GM12873 (cell line): ENCODE results near the gene RALB.
A peak's percentile ranks its signal among the peaks of the same experiment; 100 is the strongest.

Experiments
- TF ChIP-seq, protein P1 (sequence below): IDR thresholded peaks from 2 replicates; pipeline ENCODE4 v1.5.1; 2012; ENCODE audit warnings: low read depth, mild to moderate bottlenecking, moderate library complexity, low read length, control low read depth; ENCODE audit not compliant: insufficient read depth; ENCODE audit errors: missing control alignments

The RALB gene

DNA sequence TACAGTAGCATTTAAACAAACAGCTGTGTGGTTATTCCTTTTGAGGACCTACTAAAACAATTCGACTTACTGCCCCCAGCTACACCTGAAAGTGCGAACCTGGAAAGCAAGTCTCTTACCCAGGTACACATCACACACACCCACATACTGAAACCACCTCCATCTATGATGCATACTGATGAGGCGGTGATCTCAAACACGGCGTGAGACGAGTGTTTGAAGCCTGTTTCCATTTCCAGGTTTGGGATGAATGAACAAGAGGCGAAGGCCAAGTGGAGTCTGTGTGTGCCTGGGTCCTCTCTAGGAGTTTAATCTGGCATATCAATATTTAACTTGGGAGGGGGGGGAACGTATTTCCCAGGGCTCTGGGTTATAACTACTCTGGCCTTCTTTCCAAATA, 31.0 kb upstream of the RALB start:
- TF ChIP-seq, protein P1, sequence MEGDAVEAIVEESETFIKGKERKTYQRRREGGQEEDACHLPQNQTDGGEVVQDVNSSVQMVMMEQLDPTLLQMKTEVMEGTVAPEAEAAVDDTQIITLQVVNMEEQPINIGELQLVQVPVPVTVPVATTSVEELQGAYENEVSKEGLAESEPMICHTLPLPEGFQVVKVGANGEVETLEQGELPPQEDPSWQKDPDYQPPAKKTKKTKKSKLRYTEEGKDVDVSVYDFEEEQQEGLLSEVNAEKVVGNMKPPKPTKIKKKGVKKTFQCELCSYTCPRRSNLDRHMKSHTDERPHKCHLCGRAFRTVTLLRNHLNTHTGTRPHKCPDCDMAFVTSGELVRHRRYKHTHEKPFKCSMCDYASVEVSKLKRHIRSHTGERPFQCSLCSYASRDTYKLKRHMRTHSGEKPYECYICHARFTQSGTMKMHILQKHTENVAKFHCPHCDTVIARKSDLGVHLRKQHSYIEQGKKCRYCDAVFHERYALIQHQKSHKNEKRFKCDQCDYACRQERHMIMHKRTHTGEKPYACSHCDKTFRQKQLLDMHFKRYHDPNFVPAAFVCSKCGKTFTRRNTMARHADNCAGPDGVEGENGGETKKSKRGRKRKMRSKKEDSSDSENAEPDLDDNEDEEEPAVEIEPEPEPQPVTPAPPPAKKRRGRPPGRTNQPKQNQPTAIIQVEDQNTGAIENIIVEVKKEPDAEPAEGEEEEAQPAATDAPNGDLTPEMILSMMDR: no peak

DNA sequence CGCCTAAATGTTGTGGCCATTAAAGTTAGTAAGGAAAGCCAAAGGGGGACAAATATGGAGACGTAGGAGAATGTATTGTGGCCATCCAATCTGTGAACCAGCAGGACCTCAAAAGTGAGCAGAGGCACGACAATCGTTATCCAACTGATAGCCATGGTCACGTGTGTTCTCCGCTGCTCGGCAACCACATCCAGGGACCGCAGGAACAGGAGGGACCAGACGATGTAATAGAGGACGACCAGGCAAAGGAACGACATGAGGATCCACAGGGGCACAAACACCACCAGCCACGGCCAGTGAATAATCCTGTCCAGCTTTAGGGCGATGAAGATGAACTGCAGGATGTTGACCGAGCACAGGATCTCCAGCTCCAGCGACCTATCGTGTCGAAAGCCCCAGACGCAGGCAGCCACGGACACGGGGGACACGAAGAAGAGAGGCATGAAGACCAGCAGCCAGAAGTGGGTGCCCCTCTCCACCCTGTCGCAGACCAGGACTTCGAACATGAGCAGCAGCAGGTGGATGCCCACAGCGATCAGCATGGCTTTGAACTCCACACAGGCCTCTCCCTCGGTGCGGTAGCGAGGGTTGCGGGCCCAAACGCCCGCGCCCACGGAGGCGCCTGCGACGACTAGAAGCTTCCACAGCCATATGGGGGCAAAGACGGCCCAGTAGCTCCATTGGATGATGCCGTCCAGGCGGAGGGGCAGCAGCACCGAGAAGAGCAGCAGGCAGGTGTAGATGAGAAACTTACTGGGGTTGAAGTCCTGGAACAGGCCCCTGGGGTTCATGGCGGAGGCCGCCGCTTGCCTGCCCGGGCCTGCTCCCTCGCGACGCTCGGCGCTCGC, 30.2 kb upstream of the RALB start:
- TF ChIP-seq, protein P1: no peak

DNA sequence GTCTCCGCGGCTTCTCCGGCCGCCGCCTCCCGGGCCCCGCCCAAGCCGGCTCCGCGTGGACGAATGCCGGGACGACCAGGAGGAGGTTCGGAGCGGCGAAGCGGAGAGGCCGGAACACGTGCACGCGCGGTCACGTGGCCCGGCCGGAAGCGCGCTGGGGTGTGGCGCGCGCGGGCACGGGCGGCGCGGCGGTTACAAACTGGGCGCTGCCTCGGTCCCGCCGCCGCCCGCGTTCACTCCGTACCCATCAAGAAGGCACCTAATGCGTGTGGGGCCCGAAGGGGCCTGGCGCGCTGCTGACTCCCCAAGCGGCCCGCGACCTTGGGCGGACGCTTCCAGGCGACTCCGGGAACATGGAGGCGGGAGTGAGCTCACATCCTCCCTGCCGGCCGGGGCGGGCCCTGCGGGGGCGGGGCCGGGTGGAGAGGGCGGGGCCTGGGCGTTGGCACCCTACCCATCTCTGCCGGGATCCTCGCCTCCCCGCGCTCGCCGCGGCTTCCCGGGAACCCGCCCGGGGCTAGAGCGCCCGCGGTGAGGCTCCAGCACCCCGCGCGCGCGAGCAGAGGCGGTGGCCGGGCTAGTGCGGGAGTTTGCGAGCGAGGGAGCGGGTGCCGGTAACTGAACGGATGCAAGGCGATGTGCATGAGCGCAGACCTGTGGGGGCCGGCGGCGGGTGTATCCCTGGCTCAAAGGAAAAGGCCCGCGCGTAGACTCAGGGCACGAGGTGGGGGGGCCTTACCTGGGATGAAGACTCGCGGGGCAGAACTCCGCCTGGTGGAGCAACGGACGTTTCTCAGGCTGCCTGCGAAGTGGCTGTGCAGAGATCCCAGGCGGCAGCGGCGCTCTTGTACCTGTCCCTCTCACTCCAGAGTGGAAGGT, 29.4 kb upstream of the RALB start, which contains the start of gene TMEM185B:
Gene TMEM185B, minus strand, starts transcription at position 367 of the 879 bp plus-strand sequence. CDS start 424 bp downstream, outside the sequence.
- TF ChIP-seq, protein P1: peak; percentile 59

DNA sequence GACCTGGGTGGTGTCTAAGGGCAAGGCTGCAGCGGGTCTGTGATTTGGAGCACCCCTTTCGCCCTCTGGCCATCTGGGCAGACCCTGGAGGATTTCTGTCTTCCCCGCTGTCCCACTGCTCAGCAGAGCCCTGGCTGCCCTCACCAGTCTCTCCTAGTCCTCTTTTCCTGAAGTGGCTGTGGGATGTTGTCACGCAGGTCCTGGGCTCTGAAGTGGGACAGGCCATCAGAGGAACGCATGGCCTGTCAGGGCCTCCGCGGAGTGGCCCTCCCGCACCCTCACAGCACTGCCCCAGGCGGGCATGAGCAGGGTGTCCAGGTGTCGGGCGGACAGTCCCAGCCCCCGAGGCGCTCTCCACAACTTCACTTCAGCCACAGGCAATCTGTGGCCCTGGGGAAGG, 28.4 kb upstream of the RALB start:
- TF ChIP-seq, protein P1: no peak

DNA sequence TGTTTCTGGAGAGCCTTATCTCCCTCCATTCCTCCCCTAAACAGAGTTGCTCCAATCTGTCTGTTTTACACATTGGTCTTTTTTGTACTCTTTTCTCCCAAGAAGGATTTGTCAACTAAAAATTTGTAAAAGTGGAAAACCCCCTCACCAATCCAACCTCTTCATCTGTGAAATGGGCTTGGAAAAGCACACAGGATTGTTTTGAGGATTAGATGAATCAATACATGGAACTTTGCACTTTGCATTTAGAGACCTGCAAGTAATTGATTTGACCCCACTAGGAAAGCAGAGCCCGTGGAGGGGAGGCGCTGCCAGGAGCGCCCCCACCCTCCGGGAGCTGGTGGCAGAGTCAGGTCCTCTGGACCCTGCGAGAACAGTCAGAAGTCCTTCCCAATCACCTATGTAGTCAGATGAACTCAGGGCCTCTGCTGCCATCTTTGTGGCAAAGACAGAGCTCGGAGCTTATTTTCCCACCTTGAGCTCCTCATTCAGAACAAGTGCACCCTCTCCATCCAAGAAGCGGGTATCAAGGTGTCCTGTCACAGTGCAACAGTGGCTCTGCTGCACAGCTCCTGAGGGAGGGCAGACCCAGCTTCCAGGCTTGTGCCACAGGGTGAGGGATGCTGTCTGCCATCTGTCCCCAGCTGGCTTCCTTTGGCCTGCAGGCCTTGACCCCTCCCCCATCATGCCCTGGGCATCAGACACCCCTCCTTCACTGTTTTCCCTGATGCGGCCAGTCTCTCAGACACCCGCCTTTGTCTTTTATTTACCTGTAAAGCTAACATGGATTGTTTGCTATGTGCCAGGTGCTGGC, 27.7 kb upstream of the RALB start:
- TF ChIP-seq, protein P1: no peak

DNA sequence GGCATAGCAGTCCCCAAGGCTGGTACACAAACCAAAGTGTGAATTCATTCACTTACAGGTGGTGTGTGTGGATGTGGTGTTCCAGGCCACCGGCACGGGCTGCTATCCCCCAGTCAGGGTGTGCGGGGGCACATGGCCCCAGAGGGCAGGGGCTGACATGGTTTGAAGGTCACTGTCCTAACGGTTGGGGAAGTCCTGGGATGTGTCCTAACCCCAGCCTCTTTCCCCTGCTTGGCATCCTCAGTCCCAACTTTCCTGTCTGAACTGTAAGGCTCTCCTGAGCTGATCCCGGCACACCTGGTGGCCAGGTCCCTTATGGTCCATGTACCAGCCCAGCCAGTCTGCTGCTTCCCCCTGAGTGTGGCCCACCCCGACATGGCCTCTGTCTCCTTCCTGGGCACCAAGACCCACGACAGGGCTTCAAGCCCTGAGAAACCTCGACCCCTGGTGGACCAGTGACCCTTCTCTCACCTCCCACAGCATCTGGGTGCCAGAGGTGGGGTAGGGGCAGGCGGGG, 27.0 kb upstream of the RALB start:
- TF ChIP-seq, protein P1: no peak
